Endometrial microvascular endothelial cells (primary cell): ENCODE measurements around the gene FSTL5. TPM values are rescaled to one million over a fixed set of nuclear protein-coding genes. Genes with fewer than 3 reads are reported as not detected.

Source experiments
- in situ Hi-C: cut with HindIII; loops from 2 replicates; pipeline ENCODE4 v1.10.0; 2017; ENCODE audit warnings: low sequenced_read_pairs, low pct_unique_long_range_greater_than_20kb; ENCODE audit errors: inconsistent ontology term
- total RNA-seq: library from RNA; depleted of rRNA; stranded (reverse); fragments of >200 nt; gene quantifications from one replicate; pipeline ENCODE4 v1.2.3, GENCODE V29; 2015; ENCODE audit errors: inconsistent ontology term

FSTL5 gene
- total RNA-seq, 1 donor from 2014 or later: 0.93 TPM

- in situ Hi-C loops: no loop called here
Measured at GRCh38 chr4:161442921-161443320, 720.9 kb downstream of the FSTL5 start.

- in situ Hi-C loops: no loop called here
Measured at GRCh38 chr4:161438096-161438495, 725.7 kb downstream of the FSTL5 start.

GRCh38 chr4:161428180-161428965 lies 735.4 kb downstream of the FSTL5 start:
- in situ Hi-C loops: no loop called here

GRCh38 chr4:161419822-161420221 lies 744.0 kb downstream of the FSTL5 start:
- in situ Hi-C loops: no loop called here

- in situ Hi-C loops: no loop called here
Measured at GRCh38 chr4:161411901-161412300, 751.9 kb downstream of the FSTL5 start.

- in situ Hi-C loops: no loop called here
Measured at GRCh38 chr4:161404346-161405110, 759.3 kb downstream of the FSTL5 start.

- in situ Hi-C loops: no loop called here
Measured at GRCh38 chr4:161403781-161404180, 760.0 kb downstream of the FSTL5 start.

- in situ Hi-C loops: no loop called here
Measured at GRCh38 chr4:161393602-161394001, 770.2 kb downstream of the FSTL5 start.

GRCh38 chr4:161382655-161383054 lies 781.1 kb downstream of the FSTL5 start:
- in situ Hi-C loops: no loop called here

GRCh38 chr4:161376275-161376674 lies 787.5 kb downstream of the FSTL5 start:
- in situ Hi-C loops: no loop called here

- in situ Hi-C loops: no loop called here
Measured at GRCh38 chr4:161364681-161365080, 799.1 kb downstream of the FSTL5 start.

- in situ Hi-C loops: no loop called here
Measured at GRCh38 chr4:161360982-161361381, 802.8 kb downstream of the FSTL5 start.

GRCh38 chr4:161359491-161359890 lies 804.3 kb downstream of the FSTL5 start:
- in situ Hi-C loops: no loop called here

- in situ Hi-C loops: no loop called here
Measured at GRCh38 chr4:161356351-161356750, 807.4 kb downstream of the FSTL5 start.

GRCh38 chr4:161350946-161351345 lies 812.9 kb downstream of the FSTL5 start:
- in situ Hi-C loops: no loop called here

GRCh38 chr4:161345741-161346140 lies 818.1 kb downstream of the FSTL5 start:
- in situ Hi-C loops: no loop called here

- in situ Hi-C loops: no loop called here
Measured at GRCh38 chr4:161343569-161343950, 820.2 kb downstream of the FSTL5 start.

GRCh38 chr4:161342881-161343568 lies 820.8 kb downstream of the FSTL5 start:
- in situ Hi-C loops: no loop called here

- in situ Hi-C loops: no loop called here
Measured at GRCh38 chr4:161336621-161337020, 827.2 kb downstream of the FSTL5 start.
